ENCODE data around the gene IL17RE. TPM values are rescaled to one million over a fixed set of nuclear protein-coding genes. Genes with fewer than 3 reads are reported as not detected.
"Not testable (repeated sequence)": the region's sequence is repeated elsewhere in the genome, so short reads cannot be mapped to it uniquely, and the experiment has no call there.

The IL17RE gene
- polyA plus RNA-seq (10.7 to 24.4 TPM (median 16.0 TPM) in 3 replicates), polyA minus RNA-seq (9.0 to 18.6 TPM (median 15.5 TPM) in 3 replicates)
- polyA plus RNA-seq (2011; ENCODE audit: low read depth), result 3.9 TPM
- 4.9 and 5.0 TPM in 2 replicates for polyA plus RNA-seq (2011; cell fraction: cytosol; rRNA removed)
- 33.2 and 37.8 TPM in 2 replicates for polyA plus RNA-seq (2011; cell fraction: nucleus; rRNA removed)
- 7.2 and 14.9 TPM in 2 replicates for polyA plus RNA-seq (2012; ENCODE audit: low replicate concordance)
- polyA minus RNA-seq (2011; cell fraction: cytosol; rRNA and poly(A)+ RNA removed), result 5.4 TPM
- polyA minus RNA-seq (2011; cell fraction: nucleus; rRNA and poly(A)+ RNA removed), result 10.0 and 16.3 TPM in 2 replicates

GRCh38 chr3:9902372-9903237 is at the start of gene IL17RE:
TSS of gene IL17RE (plus strand) at chr3:9902848. CDS start at chr3:9902933, 85 bp downstream.
- no peak for TF ChIP-seq EZH2 (IDR thresholded peaks at IDR 0.05; ENCODE audit: low read length)
- no peak for TF ChIP-seq CTCF (optimal IDR thresholded peaks at IDR 0.05 in 1 of 3, IDR thresholded peaks at IDR 0.05 in 1 of 3, conservative IDR thresholded peaks at IDR 0.05 in 1 of 3; ENCODE audit: extremely low read depth in 1 of 3, insufficient read depth in 2 of 3, low read length in 3 of 3)
- Histone ChIP-seq H3K9me1 (ENCODE audit: control insufficient read depth, extremely low read depth, insufficient read depth, low read length) (peaks cover 7% of the 10 kb centered on the region), H3K9me3 (ENCODE audit: control insufficient read depth, low read depth, low read length) (no peaks in the 10 kb centered on the region), H3K79me2 (ENCODE audit: control insufficient read depth, insufficient read depth, low read length) (no peaks in the 10 kb centered on the region), H3K36me3 (ENCODE audit: control insufficient read depth in 2 of 2, extremely low read depth in 1 of 2, insufficient read depth in 2 of 2, low read length in 2 of 2) (peaks cover 4 to 7% of the 10 kb centered on the region in 2 experiments), H3K27me3 (ENCODE audit: control insufficient read depth, extremely low read depth, insufficient read depth, low read length) (no peaks in the 10 kb centered on the region), H3K27ac (ENCODE audit: control insufficient read depth, insufficient read depth, low read length) (peak within 1 kb of the TSS; percentile 21), H2AFZ (ENCODE audit: control insufficient read depth, low read length) (peak within 1 kb of the TSS; percentile 93), H3K9ac (ENCODE audit: control insufficient read depth, extremely low read depth, insufficient read depth, low read length) (peak within 1 kb of the TSS; percentile 56), H3K4me2 (ENCODE audit: control insufficient read depth, extremely low read depth, insufficient read depth, low read depth, low read length) (peak within 1 kb of the TSS; percentile 72), H3K4me3 (ENCODE audit: control insufficient read depth in 2 of 3, extremely low read depth in 1 of 3, insufficient read depth in 2 of 3, low read depth in 1 of 3, low read length in 3 of 3) (peak within 1 kb of the TSS; percentile 45 to 55 (median 54)), H4K20me1 (ENCODE audit: control insufficient read depth, extremely low read depth, insufficient read depth, low read length) (no peaks in the 10 kb centered on the region), H3K4me1 (ENCODE audit: control insufficient read depth, extremely low read depth, insufficient read depth, low read length) (peaks cover 40% of the 10 kb centered on the region)
- FAIRE-seq (peak; percentile 39), DNase-seq (ENCODE audit: low read depth, low spot score) (no peak)
- dilution Hi-C loops (cut with MboI; ENCODE audit: extremely low pct_ligation_motif_present, low sequenced_read_pairs), result no loop called here

DNA sequence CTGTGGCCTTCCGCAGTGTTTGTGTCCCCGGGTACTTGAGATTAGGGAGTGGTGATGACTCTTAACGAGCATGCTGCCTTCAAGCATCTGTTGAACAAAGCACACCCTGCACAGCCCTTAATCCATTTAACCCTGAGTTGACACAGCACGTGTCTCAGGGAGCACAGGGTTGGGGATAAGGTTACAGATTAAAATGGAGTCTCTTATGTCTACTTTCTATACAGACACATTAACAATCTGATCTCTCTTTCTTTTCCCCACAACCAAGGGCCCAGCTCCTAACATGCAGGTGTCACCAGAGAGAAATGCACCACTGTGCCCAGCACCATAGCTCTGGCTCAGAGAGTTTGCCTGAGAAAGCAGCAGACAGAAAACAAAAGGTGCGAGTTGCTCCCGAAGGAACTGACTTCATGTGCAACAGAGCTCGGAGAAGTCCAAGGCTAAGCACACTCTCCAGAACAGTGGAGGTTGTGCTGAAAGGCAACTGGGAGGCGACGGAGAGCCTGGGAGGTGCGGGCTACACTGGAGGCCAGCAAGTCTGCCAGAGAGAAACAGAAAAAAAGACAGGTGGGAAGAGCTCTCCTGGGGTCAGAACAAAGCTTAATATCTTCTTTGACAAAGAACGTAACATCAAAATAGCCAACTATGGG is 48.2 kb upstream of the IL17RE start:
- DNase-seq (ENCODE audit: low read depth, low spot score); H3K9ac ChIP-seq (ENCODE audit: control insufficient read depth, extremely low read depth, insufficient read depth, low read length); H3K4me1 ChIP-seq (ENCODE audit: control insufficient read depth, extremely low read depth, insufficient read depth, low read length); H3K36me3 ChIP-seq (ENCODE audit: control insufficient read depth in 2 of 2, extremely low read depth in 1 of 2, insufficient read depth in 2 of 2, low read length in 2 of 2); H3K4me2 ChIP-seq (ENCODE audit: control insufficient read depth, extremely low read depth, insufficient read depth, low read depth, low read length); dilution Hi-C loops (cut with MboI; ENCODE audit: extremely low pct_ligation_motif_present, low sequenced_read_pairs); H3K79me2 ChIP-seq (ENCODE audit: control insufficient read depth, insufficient read depth, low read length); H3K27ac ChIP-seq (ENCODE audit: control insufficient read depth, insufficient read depth, low read length); H2AFZ ChIP-seq (ENCODE audit: control insufficient read depth, low read length); H4K20me1 ChIP-seq (ENCODE audit: control insufficient read depth, extremely low read depth, insufficient read depth, low read length); H3K27me3 ChIP-seq (ENCODE audit: control insufficient read depth, extremely low read depth, insufficient read depth, low read length); H3K9me1 ChIP-seq (ENCODE audit: control insufficient read depth, extremely low read depth, insufficient read depth, low read length); H3K9me3 ChIP-seq (ENCODE audit: control insufficient read depth, low read depth, low read length); H3K4me3 ChIP-seq (ENCODE audit: control insufficient read depth in 2 of 3, extremely low read depth in 1 of 3, insufficient read depth in 2 of 3, low read depth in 1 of 3, low read length in 3 of 3); FAIRE-seq: not testable (repeated sequence)

Measured in keratinocyte (primary cell).